Right lung (tissue), 5 donors: Measurements from ENCODE around the gene ACYP1. TPM values are rescaled to one million over a fixed set of nuclear protein-coding genes. Genes with fewer than 3 reads are reported as not detected.

Experiments
- DNase-seq, 2 donors: peaks; one replicate each; pipeline ENCODE4 v3.0.0-alpha.2; 2013
- polyA plus RNA-seq, 5 donors: library from polyadenylated mRNA; unstranded; fragments of 120-200 nt; gene quantifications; one replicate each; pipeline versions ENCODE4 v1.2.1 to v1.2.3, GENCODE V29; 2013; ENCODE audit warnings: inconsistent platforms in 1 of 5, low replicate concordance in 1 of 5; ENCODE audit not compliant: insufficient read length in 5 of 5, insufficient read depth in 1 of 5

ACYP1 gene
- polyA plus RNA-seq, 5 donors = 35.0 to 62.3 (median 52.2) TPM

GRCh38 chr14:75041613-75042012 is 22.2 kb downstream of the ACYP1 start:
- no peak for DNase-seq

DNA sequence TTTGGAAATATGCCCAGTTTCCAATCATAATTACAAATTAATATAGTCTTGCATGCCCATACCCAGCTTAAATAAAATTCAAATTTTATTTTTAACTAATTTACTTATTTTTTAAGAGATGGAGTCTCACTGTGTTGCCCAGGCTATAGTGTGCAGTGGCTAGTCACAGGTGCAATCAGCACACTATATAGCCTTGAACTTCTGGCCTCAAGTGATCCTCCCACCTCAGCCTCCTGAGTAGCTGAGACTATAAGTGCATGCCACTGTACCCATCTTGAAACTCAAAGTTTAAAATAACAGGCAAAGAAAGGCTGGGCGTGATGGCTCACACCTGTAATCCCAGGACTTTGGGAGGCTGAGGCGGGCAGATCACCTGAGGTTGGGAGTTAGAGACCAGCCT is 22.9 kb downstream of the ACYP1 start:
- no peak for DNase-seq

DNA sequence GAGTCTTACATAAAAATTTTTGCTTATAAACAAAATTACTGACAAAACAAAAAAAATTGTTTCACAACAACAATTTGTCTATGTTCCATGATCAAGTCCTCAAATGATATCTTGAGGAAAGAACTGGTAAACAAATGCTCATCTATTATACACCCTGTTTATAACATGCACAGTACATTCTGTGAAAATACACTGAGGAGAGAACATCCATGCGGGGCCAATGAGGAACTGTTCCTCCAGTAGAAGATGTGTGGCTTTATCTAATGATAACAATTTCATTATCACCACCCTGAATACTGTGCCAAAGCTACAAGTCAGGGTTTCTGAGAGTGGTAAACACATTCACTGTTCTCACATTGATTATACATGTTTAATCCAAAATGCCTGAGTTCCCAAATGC is 23.3 kb downstream of the ACYP1 start:
- DNase-seq = no peak

- DNase-seq = no peak
Measured at GRCh38 chr14:75032939-75033338, 30.9 kb downstream of the ACYP1 start.

- DNase-seq = no peak
Measured at GRCh38 chr14:75030147-75030546, 33.7 kb downstream of the ACYP1 start.

DNA sequence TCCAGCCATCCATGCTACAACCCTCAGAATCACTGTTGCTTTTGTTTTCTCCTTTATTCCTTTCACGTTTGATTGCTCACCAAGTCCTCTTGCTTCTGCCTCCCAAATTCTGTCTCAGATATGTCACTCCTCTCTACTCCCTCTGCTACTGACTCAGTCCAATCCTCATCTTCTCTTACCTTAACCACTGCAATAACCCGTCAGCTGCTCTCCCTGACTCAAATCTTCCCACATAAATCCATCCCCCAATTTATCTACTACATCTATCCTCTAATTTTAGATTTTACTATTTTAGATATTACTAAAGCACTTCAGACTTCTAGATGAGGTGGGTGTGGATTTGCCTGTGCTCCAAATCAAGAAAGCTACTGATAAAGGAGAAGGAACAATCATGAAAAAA is 37.9 kb downstream of the ACYP1 start:
- DNase-seq = no peak

DNA sequence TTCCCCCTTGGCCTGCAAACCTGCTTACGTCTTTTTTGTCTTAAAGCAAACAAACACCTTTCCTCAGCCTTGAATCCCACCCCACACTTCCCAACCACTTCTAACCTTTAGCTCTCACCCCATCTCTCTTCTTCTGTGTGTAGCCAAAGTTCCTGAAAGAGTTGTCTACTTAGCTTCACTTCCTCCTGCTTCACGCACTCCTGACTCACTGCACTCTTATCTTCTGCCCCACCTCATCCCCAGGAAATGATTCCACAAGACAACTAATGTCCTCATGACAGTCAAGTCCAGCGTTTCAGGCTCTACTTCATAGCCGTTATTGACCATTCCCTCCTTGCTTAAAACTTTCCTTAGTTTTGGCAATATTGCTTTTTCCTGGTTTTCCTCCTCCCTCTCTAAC is 38.7 kb downstream of the ACYP1 start:
- no peak for DNase-seq

GRCh38 chr14:75023108-75023507 is 40.7 kb downstream of the ACYP1 start:
- DNase-seq = no peak

DNA sequence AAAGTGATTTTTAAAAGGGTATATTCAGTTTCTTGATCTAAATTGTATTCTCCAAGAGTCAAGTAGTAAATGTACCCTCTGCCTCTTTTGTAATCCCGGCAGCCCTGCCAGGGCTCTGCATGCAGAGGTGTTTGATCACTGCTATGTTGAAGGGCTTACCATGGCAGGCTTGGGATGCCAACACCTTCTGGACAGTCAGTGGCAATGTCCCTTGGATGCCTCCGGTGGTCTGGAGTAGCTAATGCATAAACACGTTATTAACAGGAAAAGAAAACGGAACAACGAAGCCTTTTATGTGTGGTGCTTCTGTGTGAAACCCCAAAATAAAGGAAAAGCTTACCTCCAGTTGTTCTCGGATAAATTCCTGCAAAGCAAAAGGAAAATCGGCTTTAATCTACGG is 41.2 kb downstream of the ACYP1 start:
- DNase-seq = no peak

DNA sequence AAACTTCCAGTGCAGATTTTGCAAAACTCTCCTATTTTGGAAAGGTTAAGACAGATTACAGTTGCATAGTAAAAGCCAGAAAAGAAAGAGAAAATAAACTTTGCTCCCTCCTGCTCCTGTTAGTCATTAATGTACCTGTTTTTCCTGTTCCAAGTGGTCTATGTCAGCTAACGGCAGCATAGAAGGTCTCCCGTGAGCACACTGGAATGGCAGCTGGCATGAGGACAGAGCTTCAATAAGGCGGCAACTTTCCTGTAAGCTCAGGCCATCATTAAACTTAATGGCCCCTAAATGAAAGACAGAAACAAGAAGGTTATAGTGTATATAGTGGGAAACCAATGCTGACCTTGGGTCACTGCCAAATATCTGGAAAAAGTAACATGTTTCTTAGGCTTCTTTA is 45.1 kb downstream of the ACYP1 start:
- no peak for DNase-seq

GRCh38 chr14:75016815-75017214 is 47.0 kb downstream of the ACYP1 start:
- no peak for DNase-seq

DNA sequence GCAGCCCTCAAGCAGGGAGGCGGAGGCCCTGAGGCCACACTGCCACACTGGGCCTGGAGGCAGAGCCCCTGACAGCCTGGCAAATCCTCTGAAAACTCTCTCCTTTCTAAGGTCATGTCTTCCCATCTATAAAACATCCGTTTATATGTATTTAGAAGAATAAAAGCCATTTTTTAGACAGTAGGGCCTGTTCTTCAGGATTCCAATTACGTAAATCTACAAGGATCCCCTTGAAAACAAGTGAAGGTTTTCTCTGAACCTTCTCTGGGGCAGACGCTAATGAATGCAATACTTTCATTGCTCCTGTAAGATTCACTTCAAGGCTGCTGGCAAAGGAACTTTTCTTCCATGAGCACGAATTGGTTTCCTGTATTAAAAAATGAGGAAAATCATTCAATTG is 48.3 kb downstream of the ACYP1 start:
- no peak for DNase-seq

GRCh38 chr14:75013290-75013689 is 50.5 kb downstream of the ACYP1 start:
- no peak for DNase-seq

DNA sequence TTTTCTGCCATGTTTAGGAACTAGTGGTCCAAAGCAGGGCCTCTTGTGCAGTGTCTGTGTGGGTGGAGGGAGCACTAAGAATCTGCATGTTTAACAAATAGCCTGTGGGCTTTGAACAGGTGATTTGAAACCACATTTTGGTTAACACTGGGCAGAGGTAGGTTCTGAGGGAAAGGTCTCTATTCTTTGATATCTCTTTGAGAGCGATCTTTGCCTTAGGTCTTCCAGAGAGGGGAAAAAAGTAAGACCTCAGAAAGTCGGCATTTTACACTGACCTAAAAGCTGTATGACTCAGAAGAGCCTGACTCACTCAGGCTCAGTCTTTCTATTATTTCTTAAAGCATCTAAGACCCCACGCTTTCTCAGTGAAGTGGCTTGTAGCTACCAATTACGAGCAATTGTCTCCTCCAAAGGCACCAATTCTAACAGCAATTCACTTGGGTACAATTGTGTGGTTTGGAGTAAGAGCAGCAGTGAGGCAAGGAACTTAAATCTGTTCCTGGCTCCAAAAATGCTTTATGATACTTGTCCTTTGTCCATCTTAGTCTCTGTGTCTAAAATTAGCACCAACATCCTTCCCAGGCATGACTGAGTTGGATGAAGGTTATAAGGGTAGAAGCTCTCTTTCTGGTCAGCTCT is 52.3 kb downstream of the ACYP1 start:
- no peak for DNase-seq

- DNase-seq = no peak
Measured at GRCh38 chr14:75010472-75011093, 53.2 kb downstream of the ACYP1 start.

DNA sequence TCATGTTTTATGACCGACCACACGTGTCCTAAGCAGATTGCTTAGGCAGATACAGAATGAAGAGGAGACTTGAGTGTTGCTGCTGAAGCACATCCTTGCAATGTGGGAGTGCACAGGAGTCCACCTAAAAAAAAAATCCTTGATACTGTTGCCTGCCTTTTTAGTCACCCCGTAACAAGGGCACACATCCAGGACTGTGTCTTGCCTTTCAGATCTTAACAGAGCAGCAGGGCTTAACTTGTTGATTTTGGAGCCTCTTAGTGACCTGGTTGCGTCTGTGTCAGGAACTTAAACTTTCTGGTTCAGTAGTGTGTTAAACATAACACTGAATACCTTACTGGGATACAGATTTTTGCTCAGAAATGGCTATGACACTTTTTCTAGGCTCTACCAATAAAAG is 54.6 kb downstream of the ACYP1 start:
- no peak for DNase-seq

DNA sequence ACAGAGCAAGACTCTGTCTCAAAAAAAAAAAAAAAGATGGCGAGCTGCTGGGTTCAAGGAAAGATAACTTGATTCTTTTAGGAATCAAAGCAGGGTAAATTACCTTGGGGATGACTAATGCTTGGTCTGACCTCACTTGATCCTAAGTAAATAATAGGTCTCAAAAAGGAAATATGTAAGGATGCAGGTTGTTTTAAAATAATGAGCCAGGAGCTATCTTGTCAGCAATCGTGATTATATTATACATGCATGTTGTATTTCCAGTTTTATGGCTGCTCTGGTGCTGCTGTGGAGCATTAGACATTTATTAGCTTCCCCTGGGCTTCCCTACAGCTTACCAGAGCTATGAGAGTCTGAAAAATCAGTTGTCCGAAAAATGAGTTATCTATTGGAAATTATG is 58.5 kb downstream of the ACYP1 start:
- no peak for DNase-seq

DNA sequence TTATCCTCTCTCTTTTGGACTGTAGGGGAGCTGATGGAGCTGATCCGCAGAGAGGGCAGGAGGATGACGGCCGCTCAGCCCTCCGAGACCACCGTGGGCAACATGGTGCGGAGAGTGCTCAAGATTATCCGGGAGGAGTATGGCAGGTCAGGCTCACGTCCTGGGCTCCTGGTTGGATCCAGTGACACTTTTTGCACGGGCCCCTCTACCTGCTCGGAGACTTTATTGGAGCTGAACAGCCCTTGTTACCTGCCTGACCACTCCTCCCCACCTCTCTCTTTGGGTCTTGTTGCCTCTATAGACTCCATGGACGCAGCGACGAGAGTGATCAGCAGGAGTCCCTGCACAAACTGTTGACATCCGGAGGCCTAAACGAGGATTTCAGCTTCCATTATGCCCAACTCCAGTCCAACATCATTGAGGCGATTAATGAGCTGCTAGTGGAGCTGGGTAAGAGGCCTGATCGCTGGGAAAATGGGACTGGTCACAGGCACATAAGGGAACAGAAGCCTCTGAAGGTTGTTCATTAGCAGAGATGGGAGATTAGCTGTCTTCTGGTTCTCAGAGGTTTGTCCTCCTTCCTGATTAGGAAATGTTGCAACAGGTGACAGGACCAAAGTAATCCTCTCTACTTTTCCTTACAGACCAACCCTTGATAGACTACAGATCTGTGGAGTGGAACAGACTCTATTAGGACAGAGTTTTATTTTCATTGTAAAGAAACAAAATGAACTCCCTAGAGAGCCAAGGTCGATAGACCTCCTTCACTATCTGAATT is 60.4 kb downstream of the ACYP1 start:
- no peak for DNase-seq

Other genes with a start within 250 kb of the ACYP1 start
- gene PROX2, start 187.9 kb downstream of the ACYP1 start, polyA plus RNA-seq = 1 to 10 TPM; 1.7 to 3.2 (median 2.5) TPM
- 100 to 1,000 TPM in 1 of 5 donors, 10 to 100 TPM in 4; 78.3 to 104 (median 95.0) TPM for gene DLST, start 182.1 kb downstream of the ACYP1 start, polyA plus RNA-seq
- gene RPS6KL1, start 140.8 kb downstream of the ACYP1 start, polyA plus RNA-seq = 1 to 10 TPM in 4 of 5 donors, under 1 TPM in 1; 0.76 to 2.3 (median 1.1) TPM
- gene PGF, start 108.4 kb downstream of the ACYP1 start, polyA plus RNA-seq = 10 to 100 TPM; 10.2 to 24.5 (median 14.1) TPM
- gene EIF2B2, start 61.1 kb downstream of the ACYP1 start, polyA plus RNA-seq = 10 to 100 TPM; 45.2 to 58.4 (median 52.1) TPM
- gene MLH3, start 12.6 kb downstream of the ACYP1 start, polyA plus RNA-seq = 10 to 100 TPM; 32.2 to 49.3 (median 38.2) TPM
- 1 to 10 TPM; 3.1 to 6.1 (median 5.3) TPM for gene ZC2HC1C, start 5.6 kb upstream of the ACYP1 start, polyA plus RNA-seq
- gene NEK9, start 63.0 kb upstream of the ACYP1 start, polyA plus RNA-seq = 100 to 1,000 TPM; 114 to 138 (median 133) TPM
- gene TMED10, start 112.6 kb upstream of the ACYP1 start, polyA plus RNA-seq = 100 to 1,000 TPM; 165 to 215 (median 199) TPM
- 1,000 to 10,000 TPM in 1 of 5 donors, 100 to 1,000 TPM in 4; 142 to 1,318 (median 956) TPM for gene FOS, start 214.8 kb upstream of the ACYP1 start, polyA plus RNA-seq